SK-MEL-5 (cell line): ENCODE data around the gene MGLL. TPM values are rescaled to one million over a fixed set of nuclear protein-coding genes. Genes with fewer than 3 reads are reported as not detected.

Experiments
- DNase-seq: peaks from one replicate; pipeline ENCODE4 v3.0.0-alpha.2; 2016; ENCODE audit warnings: low read depth, low spot score
- in situ Hi-C: cut with HindIII; loops from 2 replicates; pipeline ENCODE4 v1.10.0; 2016; ENCODE audit warnings: low sequenced_read_pairs, high pct_unique_total_duplicates, low pct_unique_long_range_greater_than_20kb
- total RNA-seq: library from RNA; depleted of rRNA; stranded (reverse); fragments of >200 nt; shearing (Covaris generic); gene quantifications from 2 replicates; pipeline ENCODE4 v1.2.3, GENCODE V29; 2014

Gene MGLL
- total RNA-seq, 1 experiment from 2014 or later, result 3.2 TPM

DNA sequence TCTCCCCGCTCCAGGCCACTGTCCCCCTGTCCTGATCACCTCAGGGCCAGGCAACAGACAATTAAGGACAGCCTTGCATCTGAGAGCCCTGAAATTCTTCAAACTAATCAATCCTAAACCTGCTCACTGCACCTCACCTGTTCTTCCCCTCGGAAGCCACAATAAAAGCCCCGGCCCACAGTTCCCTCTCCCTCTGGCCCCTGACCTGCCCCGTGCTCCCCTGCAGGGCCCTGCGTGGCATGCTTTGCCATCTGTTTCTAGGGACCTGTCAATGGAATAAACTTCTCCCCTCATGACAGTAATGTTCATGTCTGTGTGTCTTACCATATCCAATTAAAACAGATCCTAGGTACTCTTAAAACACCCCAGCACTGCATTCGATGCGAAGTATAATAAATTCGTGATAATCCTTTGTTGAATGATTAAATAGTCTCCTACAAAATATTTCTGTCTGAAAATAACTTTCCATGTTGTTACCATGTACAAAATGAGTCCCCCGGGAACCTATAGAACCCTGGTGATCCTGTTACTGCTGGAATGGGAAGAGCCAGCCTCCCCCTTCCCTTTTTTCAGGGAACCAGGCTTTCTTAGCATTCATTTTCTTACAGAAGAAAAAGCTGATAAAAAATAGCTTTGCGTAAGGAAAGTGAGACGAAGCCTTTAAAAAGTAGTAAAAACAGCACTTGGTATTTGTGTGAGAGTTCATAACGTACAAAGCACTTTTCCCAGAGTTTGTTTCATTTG is 90.6 kb downstream of the MGLL start:
- DNase-seq, result no peak
- in situ Hi-C loops, result no loop called here

DNA sequence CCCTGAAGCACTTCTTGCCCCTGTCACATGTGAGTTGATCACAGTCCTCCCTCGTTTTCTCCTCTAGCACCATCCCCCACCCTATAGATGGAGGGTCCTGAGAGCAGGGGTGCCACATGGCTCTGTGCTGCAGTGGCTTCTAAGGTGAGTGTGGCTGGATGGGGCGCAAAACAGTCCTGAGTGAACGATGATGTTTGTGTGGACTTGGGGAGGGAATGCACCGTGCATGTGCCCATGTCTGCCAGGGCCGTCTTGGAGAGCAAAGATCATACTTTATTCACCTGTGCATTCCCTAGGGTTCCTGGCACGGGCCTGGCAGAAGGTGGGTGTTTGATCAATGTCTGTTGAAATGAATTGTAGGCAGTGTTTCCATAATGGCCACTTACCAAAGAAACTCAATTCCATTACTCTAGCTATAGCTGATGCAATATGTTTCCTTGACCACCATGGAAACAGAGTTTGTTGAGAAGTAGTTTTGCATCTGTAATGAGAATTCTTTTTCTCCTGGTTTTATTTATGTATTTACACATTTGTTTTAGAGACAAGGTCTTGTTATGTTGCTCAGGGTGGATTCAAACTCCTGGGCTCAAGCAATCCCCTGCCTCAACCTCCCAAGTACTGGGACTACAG is 91.5 kb downstream of the MGLL start:
- DNase-seq, result no peak
- in situ Hi-C loops, result no loop called here

DNA sequence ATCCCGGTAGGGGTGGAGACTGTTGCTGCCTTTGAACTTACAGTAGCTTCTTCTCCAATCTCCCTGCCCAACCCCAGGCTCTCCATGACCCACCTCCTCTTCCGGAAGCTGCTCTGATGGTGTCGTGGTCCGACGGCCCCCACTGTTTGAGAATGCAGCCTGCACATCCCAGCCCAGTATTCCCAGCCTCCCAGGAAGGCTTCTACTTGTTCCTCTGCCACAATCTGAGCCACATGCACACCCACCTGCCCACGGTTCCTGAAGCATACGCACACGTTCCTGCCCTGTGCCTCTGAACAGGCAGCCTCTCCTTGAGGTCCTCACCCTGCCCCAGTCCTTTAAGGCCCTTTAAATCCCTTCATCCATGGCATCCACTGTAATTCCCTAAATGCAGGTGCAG is 92.1 kb downstream of the MGLL start:
- in situ Hi-C loops, result no loop called here
- DNase-seq, result no peak

DNA sequence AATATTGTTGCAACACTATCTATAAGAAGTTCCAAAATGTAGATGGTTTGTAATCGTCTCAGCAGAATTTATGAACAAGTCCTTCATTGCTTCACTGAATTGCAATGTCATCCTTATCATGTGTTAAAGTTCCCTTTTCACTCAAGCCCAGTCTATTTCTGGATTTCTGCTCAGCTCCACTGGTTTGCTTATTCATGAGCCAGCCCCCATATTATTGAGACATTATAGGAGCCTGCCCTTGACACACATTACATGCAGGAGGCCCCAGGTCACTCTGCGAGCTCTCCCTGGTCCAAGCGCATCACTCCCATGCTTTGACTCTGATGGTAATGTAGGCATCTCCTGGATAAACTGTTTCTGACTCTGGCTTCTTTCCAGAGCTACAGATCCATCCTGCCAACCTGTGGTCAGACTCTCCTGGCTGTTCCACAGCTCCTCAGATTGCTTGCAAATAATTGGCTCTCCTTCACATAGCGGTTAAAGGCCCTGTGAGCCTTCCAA is 92.7 kb downstream of the MGLL start:
- no peak for DNase-seq
- in situ Hi-C loops, result no loop called here

DNA sequence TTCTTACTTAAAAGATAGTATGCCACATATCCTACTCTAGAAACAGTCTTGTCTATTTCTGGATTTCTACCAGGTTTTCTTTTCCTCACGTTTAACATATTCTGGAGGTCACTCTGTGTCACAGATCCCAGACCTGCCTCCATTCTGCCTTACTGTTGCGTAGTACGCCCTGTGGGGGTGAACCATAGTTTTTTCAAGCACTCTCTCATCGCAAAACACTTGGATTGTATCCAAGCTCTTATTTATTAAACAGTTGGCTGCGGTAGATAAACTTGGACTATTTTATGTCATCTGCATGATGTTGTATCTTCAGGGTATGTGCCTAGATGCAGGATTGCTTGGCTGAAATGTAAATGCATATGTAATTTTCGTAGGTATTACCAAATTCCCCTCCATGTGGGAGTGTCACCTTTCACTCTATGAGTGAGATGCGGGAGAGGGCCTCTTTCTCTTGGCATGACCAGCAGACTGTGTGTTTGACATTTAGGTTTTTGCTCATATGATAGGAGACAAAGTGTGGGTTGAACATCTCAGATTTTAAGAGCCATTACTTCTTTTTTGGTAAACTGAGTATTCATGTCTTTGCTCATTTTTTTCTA is 93.8 kb downstream of the MGLL start:
- no peak for DNase-seq
- in situ Hi-C loops, result no loop called here

DNA sequence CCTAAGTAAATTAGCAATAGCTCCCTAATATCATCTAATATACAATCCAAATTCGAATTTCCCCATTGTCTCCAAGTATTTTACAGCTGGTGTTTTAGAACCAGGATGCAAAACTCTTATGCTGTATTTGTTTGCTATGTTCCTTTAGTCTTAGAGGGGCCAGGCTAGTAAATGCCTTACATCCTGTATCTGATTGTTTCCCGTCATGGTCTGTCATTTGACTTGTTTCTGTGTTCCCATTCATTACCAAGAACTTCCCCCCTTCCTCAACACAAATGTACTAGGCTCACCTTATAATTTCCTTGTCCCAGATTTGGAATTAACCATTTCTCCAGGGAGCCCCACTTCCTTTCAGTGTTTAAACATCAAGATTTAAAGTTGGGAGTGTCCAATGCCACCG is 95.4 kb downstream of the MGLL start:
- DNase-seq, result no peak
- in situ Hi-C loops, result no loop called here

DNA sequence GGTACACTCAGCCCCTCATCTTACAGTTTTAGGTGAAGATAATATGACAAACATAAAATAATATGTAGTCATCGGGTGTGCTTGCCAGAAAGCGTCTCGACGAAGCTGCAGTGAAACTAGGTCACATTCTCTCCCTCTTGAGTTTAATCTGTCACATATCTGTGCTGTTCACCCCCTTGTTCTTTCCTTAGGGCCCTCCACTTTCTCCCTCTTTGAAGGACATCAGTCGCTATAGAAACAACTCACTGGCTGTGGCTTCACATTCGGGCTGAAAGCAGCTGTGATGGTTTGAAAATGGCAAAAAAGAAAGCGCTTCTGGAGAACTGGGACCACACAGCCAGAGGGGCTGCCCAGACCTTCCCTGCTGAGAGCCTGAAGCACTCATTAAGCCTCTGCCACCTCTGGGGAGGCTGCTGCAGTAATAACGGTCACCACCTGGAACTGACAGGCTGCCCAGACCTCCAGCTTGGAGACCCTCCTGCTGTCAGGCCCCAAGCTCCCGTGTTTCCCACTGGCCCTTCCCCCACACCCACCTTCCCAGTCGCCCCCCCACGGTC is 99.2 kb downstream of the MGLL start:
- in situ Hi-C loops, result no loop called here
- no peak for DNase-seq

DNA sequence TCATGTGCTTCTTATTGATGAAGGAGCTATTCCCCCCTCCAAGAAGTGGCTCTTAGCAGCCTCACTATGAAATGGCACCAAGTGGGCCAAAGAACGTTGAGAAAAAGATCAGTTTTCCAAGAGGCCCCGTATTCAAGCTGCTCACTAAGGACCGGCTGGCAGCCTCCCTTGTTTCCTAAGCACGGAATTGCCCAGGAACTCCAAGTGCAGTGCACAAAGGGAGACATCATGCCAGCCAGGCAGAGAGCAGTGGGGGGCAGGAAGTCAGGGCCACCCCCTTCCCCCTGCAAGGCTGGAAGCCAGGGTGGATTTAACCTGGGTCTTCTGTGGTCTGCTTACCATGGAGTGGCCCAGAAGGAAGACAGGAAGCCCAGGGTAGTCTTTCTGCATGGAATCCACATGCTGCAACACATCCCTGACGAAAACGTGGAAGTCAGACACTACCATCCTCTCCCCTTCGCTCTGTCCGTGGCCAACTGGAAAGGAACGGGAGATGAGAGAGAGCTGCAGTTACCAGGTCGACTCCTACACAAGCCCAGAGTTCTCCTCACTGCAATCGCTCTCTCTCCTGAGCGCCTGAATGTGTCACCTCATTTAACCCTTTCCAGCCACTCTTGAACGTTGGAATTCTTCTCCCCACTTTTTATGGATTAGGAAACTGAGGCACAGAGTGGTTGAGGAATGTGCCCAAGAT is 100.1 kb downstream of the MGLL start:
- in situ Hi-C loops, result no loop called here
- no peak for DNase-seq

DNA sequence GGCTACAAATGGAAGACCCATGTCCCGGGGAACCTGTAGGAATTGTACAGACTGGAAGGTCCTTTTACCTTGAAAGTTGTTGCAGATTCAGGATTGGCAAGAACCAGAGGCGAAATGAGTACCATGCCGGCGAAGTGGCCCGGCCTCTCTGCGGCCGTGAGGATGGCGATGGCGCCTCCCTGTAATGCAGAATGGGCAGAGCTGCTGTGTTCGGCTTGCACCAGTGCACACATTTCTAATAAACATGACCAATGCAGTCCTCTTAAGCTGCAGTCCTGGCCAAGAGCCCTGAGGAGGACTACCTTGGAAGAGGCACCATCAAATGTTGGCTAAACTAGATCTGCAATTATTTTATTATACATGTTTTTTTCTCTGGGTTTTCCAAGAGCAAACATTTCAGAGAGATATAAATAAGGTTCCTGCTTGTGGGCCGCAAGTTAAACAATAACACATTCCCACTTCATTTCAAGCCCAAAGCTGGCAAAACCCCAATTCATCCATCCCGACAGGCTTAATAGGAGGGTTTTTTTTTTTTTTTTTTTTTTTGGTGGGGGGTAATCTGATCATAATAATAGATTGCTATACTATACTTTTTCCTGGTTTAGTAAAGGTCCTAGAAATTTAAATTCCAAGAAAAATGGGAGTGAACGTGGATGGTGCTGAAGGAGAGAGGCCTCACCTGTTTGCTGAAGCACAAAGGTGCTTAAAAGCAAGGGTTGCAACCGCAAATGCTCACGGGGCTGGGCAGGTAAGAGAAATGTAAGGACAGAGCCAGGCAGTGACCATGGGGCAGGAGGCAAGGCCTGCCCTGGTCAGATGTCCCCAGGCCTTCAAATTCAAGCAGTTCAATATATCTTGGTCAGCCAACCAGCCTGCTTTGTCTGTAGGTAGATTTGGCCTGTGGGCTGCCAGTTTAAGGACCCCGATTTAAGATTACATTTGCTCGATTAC is 101.1 kb downstream of the MGLL start:
- in situ Hi-C loops, result no loop called here

DNA sequence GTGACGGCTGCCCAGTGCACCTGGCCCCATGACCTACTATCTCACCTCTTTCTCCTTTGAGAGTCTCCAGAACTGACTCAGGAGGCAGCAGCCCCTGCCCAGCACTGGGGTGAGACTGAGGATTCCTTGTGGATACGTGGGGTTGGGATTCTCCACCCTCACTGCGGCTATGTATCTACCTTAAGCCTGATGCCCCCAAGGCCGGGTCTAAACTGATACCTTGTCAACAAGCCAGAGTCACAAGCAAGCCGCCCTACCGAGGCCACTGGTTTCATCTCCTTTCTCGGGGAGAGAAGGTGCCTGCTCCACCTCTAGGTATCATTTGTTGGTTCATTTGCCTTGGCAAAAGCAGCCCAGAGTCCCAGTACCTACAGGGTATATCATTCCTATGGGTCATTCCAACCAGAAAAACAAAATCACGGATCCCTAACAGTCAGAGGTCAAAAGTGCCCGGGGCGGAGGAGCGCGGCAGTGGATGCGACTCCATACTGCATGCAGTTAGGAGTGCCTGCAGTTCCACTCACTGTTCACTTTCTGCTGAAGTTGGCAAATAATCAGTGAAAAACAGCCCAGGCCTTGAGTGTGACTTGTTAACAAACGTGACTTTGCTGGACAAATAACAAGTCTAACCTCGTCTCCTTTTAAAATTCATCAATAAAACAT is 102.0 kb downstream of the MGLL start:
- in situ Hi-C loops, result no loop called here
- DNase-seq, result no peak

More for the DNA sequence above, 101.1 kb downstream of the MGLL start:
- no peak for DNase-seq

DNA sequence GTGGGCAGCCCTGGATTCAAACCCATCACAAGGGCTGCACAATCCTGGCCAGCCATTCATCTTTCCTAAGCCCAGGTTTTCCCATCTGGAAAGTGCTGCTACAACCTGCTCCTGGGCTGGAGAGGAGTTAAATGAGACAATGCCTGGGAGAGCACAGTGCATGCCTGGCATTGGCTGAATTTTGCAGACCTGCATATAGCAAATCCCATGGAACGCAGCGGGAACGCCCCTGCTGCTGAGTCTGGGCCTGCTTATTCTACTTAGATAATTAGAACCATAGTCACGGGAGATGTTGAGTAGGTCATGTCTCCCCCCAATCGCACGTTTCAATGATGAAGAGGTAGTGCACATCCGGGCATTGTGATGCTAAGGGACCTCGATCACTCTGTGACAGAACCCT is 102.9 kb downstream of the MGLL start:
- DNase-seq, result no peak
- in situ Hi-C loops, result no loop called here

DNA sequence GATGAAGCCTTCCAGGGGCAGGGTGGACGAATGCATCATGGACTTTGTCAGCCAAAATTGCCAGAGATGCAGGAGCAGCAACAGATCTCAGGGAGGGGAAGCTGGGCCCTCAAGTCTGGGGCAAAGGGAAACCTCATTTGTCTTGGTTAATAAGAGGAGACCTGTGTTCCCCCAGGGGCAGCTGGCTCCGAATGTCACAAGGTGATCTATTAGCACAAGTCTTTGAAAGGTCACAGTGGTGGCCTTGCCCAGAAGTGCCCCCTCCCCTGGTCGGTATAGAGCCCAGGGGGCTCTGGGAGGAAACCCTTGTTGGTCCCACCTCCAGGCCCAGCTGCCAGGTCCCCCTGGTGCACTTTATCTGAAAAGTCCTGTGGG is 103.4 kb downstream of the MGLL start:
- no peak for DNase-seq
- in situ Hi-C loops, result no loop called here

DNA sequence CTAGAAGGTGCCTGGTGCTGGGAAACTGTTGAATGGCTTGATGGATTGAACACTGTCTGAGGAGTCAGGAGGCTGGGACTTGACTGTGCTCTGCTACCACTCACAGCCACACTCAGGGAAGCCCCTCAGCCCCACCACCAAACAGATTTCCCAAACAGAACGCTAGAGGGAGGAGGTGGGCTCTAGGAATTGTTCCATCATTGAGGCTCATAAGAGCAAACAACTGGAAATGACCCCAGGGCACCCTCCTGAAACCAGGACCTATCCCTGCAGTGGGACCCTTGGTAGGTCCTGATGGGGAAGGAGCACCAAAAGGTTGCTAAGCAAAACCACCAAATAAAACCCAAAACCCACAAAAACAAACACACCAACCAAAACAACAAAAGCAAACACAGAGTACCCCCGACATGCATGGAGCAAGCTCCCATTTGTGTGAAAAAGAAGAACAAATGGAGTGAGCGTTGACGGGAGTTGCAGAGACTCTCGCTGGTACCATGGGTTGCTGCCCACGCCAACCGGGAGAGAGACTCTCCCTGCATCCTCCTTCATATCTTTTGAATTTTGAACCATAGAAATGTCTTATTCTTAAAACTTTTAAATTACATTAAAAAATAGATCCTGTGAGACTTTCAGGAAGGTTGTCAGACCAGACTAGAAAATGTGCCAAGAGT is 103.9 kb downstream of the MGLL start:
- no peak for DNase-seq
- in situ Hi-C loops, result no loop called here

DNA sequence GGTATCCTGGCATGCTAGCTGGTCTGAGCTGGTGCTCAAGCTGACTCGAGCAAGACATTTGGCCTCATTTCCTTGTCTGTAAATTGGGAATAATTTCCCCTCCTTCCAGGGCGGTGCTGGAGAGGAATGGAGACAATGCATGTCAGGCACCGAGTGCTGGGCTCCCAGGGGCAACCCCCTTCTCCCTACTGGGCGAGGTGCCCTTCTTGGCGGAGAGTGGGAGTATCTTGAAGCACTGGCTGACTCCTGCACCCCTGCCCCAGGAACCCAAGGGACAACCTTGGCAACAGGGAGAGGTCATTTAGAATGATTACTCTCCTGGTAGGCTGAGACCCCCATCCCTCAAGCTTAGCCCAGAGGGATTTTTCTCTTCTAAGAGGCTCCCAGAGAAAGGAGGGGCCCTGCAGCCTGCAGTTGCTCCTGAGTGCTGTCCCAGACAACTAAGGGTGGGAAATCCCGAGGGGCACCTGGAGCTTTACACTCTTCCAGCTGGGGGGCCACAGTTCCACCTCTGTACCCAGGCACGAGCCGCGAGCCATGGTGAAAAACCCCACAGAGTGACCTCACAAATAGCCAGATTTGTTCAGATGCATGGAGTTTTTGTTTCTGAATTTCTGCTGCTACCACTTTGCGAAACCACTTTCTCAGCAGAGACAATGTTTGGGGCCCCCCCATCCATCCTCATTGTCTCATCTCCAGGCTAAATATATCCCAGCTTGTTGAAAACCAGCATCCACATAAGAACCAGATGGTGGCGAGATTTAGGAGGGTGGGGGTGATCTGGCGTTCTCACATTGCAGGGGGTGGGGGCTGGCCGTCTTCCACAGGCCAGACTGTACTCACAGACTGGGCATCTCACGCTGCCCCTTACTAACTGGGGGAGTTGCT is 104.7 kb downstream of the MGLL start:
- in situ Hi-C loops, result no loop called here
- no peak for DNase-seq

DNA sequence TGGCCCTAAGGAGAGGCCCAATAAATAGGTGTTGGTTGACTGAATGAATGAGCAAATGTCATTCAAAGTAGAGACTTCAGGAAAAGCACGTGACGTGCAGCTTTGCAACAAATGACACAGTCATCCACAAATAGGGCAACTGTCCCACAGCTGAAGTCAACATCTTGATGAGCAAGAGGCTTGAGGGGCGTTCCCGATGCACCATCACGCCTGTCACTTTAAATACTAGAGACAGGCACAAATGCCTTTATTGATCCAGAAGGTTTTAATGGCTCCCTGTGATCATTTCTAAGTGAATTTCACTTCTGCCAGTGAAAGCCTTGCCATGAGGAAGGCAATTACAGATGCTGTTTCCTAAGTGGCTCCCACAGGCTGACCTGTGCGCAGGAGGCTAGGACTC is 105.9 kb downstream of the MGLL start:
- in situ Hi-C loops, result no loop called here

More for the DNA sequence above, 105.9 kb downstream of the MGLL start:
- DNase-seq, result no peak
